Activated T-helper 1 cell treated with Interleukin-2 at 50 U/mL for 16 hours (primary cell): ENCODE results near the gene TNFSF8.

ENCODE experiments used
- DNase-seq: peaks from one replicate; pipeline ENCODE4 v3.0.0-alpha.2; 2020; ENCODE audit warnings: low read depth

The TNFSF8 gene

GRCh38 chr9:114905170-114905940 is 25.0 kb downstream of the TNFSF8 start:
- no peak for DNase-seq

- no peak for DNase-seq
Observed at GRCh38 chr9:114902786-114903524, 27.4 kb downstream of the TNFSF8 start.

- no peak for DNase-seq
Observed at GRCh38 chr9:114900942-114901802, 29.2 kb downstream of the TNFSF8 start.

DNA sequence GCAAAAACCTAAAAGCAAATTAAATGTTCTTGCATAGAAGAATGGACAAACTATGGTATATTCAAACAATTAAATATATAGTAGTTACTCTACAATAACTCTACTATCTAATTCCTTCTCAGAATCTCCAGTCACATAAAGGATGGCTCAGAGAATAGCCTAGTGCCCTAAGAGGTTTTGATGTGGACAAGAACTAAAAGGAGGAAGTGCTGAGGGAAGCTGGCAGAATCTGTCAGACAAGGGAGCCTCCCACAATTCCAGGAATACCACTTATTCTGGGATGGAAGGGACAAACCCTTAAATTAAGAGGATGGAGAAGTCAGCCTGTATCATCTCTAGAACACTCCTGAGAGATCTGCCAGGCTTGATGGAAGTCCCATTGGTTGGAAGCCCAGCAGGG is 30.4 kb downstream of the TNFSF8 start:
- no peak for DNase-seq

GRCh38 chr9:114899461-114899860 is 30.9 kb downstream of the TNFSF8 start:
- DNase-seq = no peak

DNA sequence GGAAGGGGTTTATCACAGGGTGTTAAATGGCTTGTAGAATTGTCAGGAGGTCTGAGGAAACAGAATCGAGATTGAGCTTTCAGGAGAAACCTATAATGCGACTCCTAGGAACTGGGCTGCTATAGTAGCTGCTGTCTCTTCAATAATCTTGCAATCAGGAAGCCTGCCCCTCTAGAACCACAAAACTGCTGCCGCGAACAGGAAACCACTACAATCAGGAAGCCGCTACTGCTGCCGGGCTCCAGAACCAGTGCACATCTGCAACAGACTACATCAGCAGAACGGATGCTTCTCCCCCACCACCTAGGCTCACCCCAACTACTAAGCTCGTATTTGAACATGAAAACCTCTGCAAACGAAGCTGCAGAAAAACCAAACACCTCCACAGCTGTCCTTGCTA is 31.6 kb downstream of the TNFSF8 start:
- DNase-seq = peak; percentile 68

DNA sequence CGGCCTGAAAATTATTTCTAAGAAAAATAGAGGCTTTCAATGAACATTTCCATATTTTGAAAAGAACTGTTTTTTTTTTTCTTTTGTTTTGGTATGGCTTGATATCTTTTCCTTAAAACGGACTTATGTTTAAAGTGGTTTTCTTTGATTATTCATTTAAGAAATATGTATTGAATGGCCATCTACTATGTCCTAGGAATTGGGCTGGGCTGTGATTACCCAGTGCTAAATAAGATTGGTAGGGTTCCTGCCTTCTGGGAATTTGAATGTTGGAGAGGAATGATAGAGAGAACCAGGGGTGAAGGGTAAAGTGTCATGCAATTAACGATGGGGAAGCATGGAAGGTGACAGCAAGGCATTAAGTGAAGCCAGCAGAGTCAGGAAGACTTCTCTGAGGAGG is 33.2 kb downstream of the TNFSF8 start:
- DNase-seq = no peak

DNA sequence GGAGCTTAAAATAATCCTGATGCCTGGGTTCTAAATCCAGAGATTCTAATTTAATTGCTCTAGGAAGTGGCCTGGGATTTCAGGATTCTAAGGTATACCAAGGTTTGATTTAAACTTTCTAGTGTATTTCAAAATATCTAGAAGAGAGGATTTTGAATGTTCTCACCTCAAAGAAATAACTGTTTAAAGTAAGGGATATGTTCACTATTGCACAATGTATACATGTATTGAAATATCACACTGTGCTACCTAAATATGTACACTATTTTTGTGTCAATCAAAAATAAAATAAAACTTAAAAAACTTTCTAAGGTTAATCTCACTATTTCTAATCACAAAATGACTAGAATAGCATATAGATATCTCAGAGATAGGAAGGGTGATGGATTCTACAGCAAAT is 34.0 kb downstream of the TNFSF8 start:
- no peak for DNase-seq

GRCh38 chr9:114895521-114895991 is 34.8 kb downstream of the TNFSF8 start:
- DNase-seq = no peak

DNA sequence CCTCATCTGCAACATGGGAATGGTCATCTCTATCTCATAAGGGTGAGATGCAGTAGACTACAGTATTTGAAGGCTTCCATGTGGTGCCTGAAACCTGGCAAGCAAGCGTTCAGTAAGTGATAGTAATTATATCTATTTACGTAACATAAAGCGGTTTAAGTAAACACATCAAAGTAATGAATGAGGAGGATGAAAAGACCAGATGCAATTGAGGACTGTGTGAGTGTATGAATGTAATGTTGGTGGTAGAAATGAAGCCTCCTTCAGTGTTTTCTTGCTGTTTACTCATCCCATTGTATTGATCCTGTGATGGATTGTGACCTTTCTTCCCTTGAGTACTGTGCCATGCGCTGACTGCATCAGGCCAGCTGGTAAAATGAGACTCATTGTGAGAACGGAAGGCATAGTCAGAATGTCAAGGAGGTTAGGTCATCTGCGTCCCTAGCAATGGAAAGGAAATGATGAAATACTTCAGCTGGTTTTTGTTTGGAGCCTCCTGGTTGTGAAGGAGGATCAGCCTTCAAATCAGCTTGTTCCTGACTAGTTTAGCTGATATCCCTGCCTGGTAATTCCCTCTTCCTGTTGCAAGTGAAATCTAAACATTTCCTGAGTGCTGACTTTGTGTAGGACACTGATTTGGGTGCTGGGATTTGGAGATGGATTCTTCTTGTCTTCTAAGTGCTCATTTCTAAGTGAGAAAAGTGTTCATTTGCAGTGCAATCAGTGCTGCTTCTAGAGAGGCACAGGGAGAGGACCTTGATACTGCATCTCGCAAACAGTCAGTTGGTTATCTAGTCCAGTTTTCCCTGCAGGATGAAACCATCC is 35.6 kb downstream of the TNFSF8 start:
- DNase-seq = no peak

DNA sequence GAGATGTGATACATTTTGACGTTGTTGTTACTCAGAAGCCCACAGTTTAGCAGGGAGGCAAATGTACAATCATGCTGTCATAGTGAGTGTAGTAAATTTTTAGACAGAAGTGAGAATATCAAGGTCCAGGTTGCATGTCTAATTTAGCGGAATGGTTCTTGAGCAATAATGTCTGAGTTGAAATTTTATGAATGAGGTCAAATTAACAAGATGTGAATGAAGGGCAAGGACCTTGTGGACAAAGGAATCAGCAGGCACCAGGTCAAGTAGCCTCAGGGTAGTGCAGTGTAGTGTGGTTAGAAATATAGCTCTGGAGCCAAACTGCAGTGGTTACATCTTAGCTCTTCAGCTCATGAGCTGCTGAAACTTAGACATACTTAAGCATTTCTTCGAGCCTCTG is 36.2 kb downstream of the TNFSF8 start:
- no peak for DNase-seq

DNA sequence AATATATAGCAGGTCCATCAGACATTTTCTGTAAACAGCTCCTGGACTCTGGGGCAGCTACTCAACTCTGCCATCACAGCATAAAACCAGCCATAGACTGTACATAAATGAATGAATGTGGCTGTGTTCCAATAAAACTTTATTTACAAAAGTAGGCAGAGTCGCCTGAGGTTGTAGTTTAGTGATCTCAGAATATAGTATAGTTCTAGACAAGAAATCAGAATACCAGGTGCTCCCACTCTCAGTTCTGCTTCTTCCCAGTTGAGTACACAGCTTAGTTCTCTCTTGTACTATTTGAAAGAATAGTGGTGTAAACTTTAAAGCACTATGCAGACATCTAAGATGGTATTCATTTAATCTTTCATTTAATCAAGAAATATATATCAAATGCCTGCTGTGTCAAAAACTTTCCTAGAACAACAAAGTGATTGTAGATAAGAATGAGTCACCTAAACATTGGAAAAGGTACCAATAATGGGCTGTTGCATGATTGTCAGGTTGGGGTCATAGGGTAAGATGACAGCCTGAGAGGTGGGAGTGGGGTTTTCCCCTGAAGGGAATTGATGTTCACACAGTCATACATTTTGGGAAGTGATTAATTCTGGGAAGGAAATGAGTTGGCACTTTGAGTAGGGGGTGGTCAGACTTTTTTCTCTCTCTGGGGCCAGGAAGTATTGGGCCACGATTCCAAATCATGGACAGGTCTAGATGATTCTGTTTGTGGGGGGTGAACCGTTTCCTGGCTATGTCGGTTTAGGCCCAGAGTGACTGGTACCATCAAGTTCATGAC is 37.0 kb downstream of the TNFSF8 start:
- DNase-seq = no peak

- no peak for DNase-seq
Observed at GRCh38 chr9:114889802-114890224, 40.6 kb downstream of the TNFSF8 start.

DNA sequence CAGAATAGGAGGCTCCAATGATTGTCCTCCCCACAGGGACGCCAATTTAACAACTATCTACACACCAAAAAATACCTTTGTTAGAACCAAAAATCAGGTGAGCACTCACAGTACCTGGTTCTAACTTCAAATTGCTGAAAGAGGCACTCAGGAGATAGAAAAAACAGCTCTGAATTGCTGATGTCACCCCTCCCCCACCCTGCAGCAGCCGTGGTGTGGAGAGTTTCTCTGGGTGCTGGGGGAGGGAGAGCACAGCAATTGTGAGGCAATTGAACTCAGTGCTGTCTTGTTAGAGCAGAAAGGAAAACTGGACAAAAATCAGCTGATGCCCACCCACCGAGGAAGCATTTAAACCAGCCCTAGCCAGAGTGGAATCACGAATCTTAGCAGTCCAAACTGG is 41.8 kb downstream of the TNFSF8 start:
- no peak for DNase-seq

DNA sequence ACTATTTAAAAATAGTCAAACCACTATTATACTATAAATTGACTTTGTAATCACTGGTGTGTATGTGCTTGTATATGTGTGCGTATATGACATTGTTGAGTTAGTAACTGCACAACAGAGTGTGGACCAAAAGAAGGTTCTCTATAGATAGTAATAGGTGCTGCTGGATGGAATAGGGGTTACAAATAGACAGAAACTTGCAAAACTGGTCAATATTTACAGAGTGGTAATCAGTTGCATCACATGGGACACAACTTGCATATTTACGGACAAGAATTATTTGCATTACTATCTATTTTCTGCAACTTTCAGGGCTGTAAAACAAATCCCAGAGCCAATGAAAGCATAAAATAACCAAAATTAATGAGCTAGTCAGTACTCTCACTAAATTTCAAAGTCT is 42.4 kb downstream of the TNFSF8 start:
- DNase-seq = no peak

- DNase-seq = no peak
Observed at GRCh38 chr9:114884787-114885452, 45.5 kb downstream of the TNFSF8 start.

- no peak for DNase-seq
Observed at GRCh38 chr9:114883709-114884108, 46.7 kb downstream of the TNFSF8 start.

DNA sequence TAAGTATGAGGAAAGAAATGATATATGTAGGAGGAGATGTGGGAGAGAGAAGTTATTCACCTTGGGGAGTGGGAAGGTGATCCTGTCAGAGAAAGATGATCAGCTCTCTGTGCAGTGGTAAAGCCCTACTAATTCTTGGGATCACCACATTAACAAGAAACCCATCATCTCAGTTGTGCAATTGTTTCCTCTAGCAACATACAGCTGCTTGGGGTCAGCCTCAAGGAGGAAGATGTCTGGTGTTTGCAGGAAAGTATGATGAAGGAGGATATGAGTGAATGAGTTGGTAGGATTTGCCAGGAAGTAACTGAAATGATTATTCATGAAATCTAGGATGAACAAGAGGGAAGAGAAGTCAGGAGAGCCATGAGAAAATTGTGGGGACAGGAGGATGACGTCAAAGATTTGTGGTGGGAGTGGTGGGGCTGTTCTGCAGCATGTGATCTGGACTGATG is 50.1 kb downstream of the TNFSF8 start:
- DNase-seq = no peak

DNA sequence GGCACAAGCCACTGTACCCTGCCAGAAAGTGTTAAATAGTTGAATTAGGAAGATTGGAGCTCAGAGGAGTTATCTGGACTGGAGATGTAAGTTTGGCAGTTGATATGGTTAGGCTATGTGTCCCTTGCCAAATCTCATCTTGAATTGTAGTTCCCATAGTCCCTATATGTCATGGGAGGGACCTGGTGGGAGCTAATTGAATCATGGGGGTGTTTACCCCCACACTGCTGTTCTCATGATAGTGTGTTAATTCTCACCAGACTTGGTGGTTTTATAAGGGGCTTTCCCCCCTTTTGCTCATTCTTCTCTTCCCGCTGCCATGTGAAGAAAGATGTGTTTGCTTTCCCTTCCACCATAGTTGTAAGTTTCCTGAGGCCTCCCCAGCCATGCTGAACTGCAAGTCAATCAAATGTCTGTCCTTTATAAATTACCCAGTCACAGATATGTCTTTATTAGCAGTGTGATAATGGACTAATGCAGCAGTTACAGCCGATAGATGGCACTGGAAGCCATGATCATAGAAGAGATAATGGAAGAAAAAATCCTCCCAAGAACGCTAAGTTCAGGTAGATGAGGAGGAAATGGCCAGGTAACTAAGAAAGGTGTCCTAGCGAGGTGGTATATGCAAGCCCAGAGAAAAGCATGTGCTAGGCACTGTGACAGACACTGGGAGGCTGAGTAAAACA is 51.4 kb downstream of the TNFSF8 start:
- no peak for DNase-seq

DNA sequence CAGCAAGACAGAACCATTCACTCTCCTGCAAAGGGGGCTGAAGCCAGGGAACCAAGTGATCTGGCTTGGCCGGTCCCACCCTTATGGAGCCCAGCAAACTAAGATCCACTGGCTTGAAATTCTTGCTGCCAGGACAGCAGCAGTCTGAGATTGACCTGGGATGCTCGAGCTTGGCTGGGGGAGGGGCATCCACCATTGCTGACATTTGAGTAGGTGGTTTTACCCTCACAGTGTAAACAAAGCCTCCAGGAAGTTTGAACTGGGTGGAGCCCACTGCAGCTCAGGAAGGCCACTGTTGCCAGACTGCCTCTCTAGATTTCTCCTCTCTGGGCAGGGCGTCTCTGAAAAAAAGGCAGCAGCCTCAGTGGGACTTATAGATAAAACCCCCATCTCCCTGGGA is 60.5 kb downstream of the TNFSF8 start:
- DNase-seq = peak; percentile 11
